ENCODE data around the gene GPATCH1. TPM values are rescaled to one million over a fixed set of nuclear protein-coding genes. Genes with fewer than 3 reads are reported as not detected.
A peak's percentile ranks its signal among the peaks of the same experiment; 100 is the strongest.

Gene GPATCH1
- total and polyA plus RNA-seq, 2 of the 13 experiments (the other 11 are each of a cell fraction or from before 2014, with no cell fraction given) = 6.8 to 6.9 TPM

- TF ChIP-seq TRAFD1 (CRISPR knock-in tag; IDR thresholded peaks at IDR 0.05; ENCODE audit: borderline replicate concordance) (no peak), ZNF30 (CRISPR knock-in tag; IDR thresholded peaks at IDR 0.05) (no peak), KDM4B (CRISPR knock-in tag; IDR thresholded peaks at IDR 0.05) (no peak), BCL3 (CRISPR knock-in tag; IDR thresholded peaks at IDR 0.05) (no peak), ZSCAN22 (CRISPR knock-in tag; IDR thresholded peaks at IDR 0.05) (no peak), FOXM1 (CRISPR knock-in tag; IDR thresholded peaks at IDR 0.05) (no peak), ZNF605 (CRISPR knock-in tag; IDR thresholded peaks at IDR 0.05) (peak; percentile 64; the same call in 1 of the 2 replicates), POLR2G (IDR thresholded peaks at IDR 0.05; ENCODE audit: low read depth, low read length) (no peak), BRD4 (CRISPR knock-in tag; IDR thresholded peaks at IDR 0.05) (no peak), ATF3 (CRISPR knock-in tag; IDR thresholded peaks at IDR 0.05) (no peak), MAZ (IDR thresholded peaks at IDR 0.05; ENCODE audit: borderline replicate concordance, low read depth, low read length) (no peak), MAZ (CRISPR knock-in tag; IDR thresholded peaks at IDR 0.05; ENCODE audit: low read depth) (no peak), FOXJ3 (CRISPR knock-in tag; IDR thresholded peaks at IDR 0.05; ENCODE audit: borderline replicate concordance) (peak; percentile 92), KLF9 (CRISPR knock-in tag; IDR thresholded peaks at IDR 0.05; ENCODE audit: low read depth) (no peak; the same call in 1 of the 2 replicates), ZNF746 (CRISPR knock-in tag; IDR thresholded peaks at IDR 0.05) (no peak), ZNF225 (CRISPR knock-in tag; IDR thresholded peaks at IDR 0.05) (no peak), HNF4G (IDR thresholded peaks at IDR 0.05; ENCODE audit: borderline replicate concordance, low read depth, low read length) (peak; percentile 55; the same call in 1 of the 2 replicates), HNF4G (CRISPR knock-in tag; IDR thresholded peaks at IDR 0.05; ENCODE audit: borderline replicate concordance, low read depth) (no peak), ZNF616 (CRISPR knock-in tag; IDR thresholded peaks at IDR 0.05; ENCODE audit: low read depth) (no peak), IRF2 (CRISPR knock-in tag; IDR thresholded peaks at IDR 0.05) (peak; percentile 45), KLF16 (CRISPR knock-in tag; IDR thresholded peaks at IDR 0.05) (no peak), ZNF558 (CRISPR knock-in tag; IDR thresholded peaks at IDR 0.05; ENCODE audit: borderline replicate concordance) (no peak), ESRRA (CRISPR knock-in tag; IDR thresholded peaks at IDR 0.05; ENCODE audit: low read depth) (no peak), ZNF224 (CRISPR knock-in tag; IDR thresholded peaks at IDR 0.05) (no peak), ATF7 (IDR thresholded peaks at IDR 0.05) (peak; percentile 82), ATF7 (CRISPR knock-in tag; IDR thresholded peaks at IDR 0.05) (no peak), AGO2 (optimal IDR thresholded peaks at IDR 0.05; ENCODE audit: low read depth, low read length) (no peak), KAT8 (CRISPR knock-in tag; IDR thresholded peaks at IDR 0.05) (no peak), SRSF9 (IDR thresholded peaks at IDR 0.05; ENCODE audit: borderline replicate concordance, insufficient read depth, low read depth, low read length, poor library complexity, severe bottlenecking) (no peak), KMT2B (CRISPR knock-in tag; IDR thresholded peaks at IDR 0.05) (0 out of 2 replicates have a peak, but pooled peaks have one; percentile 26)
Measured at GRCh38 chr19:33100894-33101644, 20.1 kb downstream of the GPATCH1 start (continued).
